IPS-18c (cell line): ENCODE measurements around the gene EPB42.

Source experiments
- H3K4me3 ChIP-seq: 2 replicates; pipeline ENCODE4 v1.7.0; 2013; ENCODE audit warnings: low read depth, mild to moderate bottlenecking, low read length, moderate library complexity; ENCODE audit not compliant: insufficient read depth
- H3K9me3 ChIP-seq: one replicate; pipeline ENCODE4 v1.6.1; 2013; ENCODE audit warnings: mild to moderate bottlenecking, low read length, moderate library complexity; ENCODE audit not compliant: control insufficient read depth, insufficient read depth

EPB42 gene

DNA sequence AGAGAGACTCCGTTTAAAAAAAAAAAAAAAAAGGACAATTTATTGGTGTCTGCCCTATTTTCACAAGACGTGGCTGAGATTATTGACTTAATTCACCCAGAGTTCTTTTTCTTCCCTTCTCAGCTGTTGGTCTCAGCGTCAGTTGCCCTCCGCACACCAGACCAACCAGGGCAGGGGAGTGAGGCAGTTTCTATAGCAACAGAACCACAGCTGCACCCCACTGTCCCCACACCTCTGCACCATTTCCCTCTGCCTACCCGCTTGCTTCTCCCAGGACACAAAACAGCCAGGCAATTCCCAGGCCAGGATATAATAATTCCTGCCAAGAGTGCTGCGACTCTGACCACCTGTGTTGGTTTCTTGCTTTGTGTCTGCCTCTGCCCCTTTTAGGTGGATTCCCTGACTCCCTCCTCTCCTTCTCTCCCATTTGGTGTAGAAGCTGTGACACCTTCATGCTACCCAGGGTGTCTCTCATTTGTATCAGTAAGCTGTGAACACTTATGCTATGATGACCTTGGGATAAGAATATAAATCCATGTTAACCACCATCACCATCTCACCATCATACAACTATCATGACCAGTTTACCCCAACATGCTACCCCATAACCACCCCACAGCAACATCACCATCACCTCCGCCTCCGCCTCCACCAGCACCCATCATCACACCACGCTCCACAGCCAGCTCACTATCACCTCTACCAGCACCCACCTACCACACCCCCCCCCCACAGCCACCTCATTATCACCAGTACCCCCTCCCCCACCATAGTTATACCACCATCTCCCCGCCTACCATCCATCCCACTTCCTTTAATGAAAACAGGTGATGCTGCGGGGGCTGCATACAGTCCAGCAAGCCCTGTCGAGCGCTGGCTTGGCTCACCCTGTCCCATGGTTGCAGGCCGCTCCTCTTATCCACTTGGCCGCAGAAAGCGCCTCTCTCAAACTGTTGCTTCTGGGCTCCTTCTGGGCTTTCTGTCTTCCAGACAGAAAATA, 589 bp downstream of the EPB42 start:
- Histone ChIP-seq H3K9me3 (no peaks in the 10 kb centered on the region), H3K4me3 (no peak overlapping the region)

- Histone ChIP-seq H3K9me3 (no peaks in the 10 kb centered on the region), H3K4me3 (no peak overlapping the region)
Observed at GRCh38 chr15:43218908-43219706, 1.7 kb downstream of the EPB42 start.

DNA sequence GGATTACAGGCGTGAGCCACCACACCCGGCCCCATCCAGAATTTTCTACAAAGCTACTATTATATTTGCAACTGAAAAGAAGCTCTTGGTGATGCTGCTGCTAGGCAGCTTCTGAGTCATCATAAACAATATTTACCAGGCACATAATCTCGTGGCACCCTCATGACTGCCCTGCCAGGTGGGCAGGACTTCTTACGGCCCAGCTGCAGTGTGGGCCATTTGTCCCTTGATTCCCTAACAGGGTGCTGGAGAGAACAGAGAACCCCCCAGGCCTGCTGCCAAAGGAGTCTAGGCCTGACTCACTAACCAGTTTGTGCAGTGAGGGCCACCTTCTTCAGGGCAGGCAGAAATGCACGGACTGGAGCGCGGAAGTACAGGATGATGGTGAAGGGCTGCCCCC, 4.9 kb downstream of the EPB42 start:
- Histone ChIP-seq H3K9me3 (peaks cover 2% of the 10 kb centered on the region), H3K4me3 (no peak overlapping the region)

GRCh38 chr15:43214592-43215295, 6.1 kb downstream of the EPB42 start:
- Histone ChIP-seq H3K4me3 (no peak overlapping the region), H3K9me3 (peaks cover 2% of the 10 kb centered on the region)

DNA sequence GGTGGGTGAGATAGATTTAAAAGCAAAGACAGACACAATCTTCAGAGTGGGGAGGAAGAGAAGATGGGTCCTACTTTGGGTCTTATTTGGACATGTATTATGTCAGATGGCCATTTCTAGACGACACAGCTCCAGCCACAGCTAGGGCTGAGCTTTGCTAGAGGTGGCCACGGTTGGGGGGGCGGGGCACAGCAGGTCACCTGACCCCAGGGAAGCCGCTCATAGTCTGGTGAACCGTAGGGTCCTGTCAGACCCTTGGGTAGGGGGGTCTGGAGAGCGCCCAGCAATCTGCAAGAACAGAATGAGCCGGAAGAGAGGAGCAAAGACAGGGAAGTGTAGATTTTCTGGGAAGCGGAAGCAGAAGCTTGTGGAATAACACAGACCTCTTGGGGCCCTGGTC, 6.6 kb downstream of the EPB42 start:
- H3K9me3 ChIP-seq: peaks cover 2% of the 10 kb centered on the region
- no peak overlapping the region for H3K4me3 ChIP-seq

DNA sequence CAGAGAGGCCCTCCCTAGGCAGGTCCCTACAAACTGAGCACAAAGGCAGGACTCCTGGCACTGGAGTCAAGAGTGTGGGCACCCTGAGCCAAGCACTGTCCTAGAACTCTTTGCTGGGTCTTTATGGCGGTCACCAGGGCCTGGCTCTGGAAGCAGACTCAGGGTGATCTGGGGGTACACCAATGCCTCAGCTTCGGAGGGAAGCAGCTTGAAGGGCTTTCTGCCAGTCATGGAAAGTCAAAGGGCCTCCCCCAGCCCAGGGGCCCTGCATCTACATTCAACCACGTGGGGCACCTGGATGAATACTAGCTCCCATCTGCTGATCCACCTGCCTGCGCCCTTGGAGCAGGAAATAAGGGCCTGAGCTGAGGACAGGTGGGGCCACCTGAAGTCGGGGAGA, 7.4 kb downstream of the EPB42 start:
- Histone ChIP-seq H3K4me3 (no peak overlapping the region), H3K9me3 (peaks cover 2% of the 10 kb centered on the region)

GRCh38 chr15:43212951-43213350, 7.9 kb downstream of the EPB42 start:
- Histone ChIP-seq H3K4me3 (no peak overlapping the region), H3K9me3 (peaks cover 2% of the 10 kb centered on the region)

DNA sequence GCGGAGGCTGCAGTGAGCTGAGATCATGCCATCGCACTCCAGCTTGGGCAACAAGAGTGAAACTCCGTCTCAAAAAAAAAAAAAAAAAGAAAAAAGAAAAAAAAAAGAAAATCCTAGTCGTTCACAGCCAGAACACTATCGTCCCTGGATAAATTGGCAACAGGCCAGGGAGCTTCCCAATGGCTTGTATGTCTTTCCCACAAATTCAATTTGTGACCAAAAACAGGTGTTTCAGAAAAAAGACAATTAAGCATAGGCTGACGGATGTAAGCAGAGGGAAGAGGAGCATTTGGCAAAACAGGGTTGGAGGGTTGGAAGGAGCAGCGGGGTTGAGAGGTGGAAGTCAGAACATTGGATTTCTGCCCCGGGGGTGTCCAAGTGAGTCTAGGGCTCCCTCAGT, 8.5 kb downstream of the EPB42 start:
- no peak overlapping the region for H3K4me3 ChIP-seq
- H3K9me3 ChIP-seq: peaks cover 2% of the 10 kb centered on the region

GRCh38 chr15:43211224-43211735, 9.5 kb downstream of the EPB42 start:
- no peak overlapping the region for H3K4me3 ChIP-seq
- H3K9me3 ChIP-seq: peaks cover 2% of the 10 kb centered on the region

DNA sequence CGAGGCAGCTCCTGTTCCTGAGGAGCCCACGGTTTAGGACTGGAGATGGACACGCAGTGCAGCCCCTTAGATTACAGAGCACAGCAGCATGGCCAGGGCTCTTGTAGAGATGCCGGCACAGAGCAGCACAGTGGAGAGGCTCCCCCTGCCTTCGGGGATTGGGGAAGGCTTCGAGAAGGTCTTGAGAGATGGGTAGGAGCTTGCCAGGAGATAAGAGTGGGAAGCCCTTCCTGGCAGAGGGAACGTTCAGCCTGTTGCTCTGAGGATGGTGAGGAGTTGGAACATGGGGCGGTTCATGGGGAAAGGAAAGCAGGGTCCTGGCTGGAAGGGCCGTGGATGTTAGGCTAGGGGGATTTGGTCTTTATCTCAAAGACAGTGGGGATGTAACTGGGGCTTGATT, 10.0 kb downstream of the EPB42 start:
- Histone ChIP-seq H3K4me3 (no peak overlapping the region), H3K9me3 (peaks cover 2% of the 10 kb centered on the region)

- Histone ChIP-seq H3K9me3 (peaks cover 2% of the 10 kb centered on the region), H3K4me3 (no peak overlapping the region)
Observed at GRCh38 chr15:43210172-43210745, 10.6 kb downstream of the EPB42 start.

GRCh38 chr15:43209059-43209824, 11.6 kb downstream of the EPB42 start:
- Histone ChIP-seq H3K4me3 (no peak overlapping the region), H3K9me3 (peaks cover 2% of the 10 kb centered on the region)

GRCh38 chr15:43208052-43209002, 12.5 kb downstream of the EPB42 start:
- Histone ChIP-seq H3K9me3 (peaks cover 2% of the 10 kb centered on the region), H3K4me3 (no peak overlapping the region)

DNA sequence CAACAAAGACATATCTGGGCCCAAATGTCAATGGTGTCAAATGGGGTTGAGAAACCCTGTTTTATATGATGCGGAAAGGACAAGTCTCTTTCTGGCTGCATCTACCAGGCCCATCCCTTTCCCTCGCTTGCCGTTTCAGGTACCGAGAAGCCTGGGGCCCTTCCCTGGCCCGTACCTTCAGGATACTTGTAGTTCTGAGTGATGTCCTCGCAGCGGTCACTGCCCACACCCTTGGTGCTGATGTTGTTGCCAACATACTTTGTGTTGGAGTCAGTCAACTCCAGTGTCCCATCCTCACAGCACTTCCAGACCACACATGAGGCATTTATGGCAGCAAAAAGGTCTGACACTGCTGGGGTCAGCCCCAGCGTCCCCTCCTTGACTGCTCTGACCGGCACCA, 13.8 kb downstream of the EPB42 start:
- no peak overlapping the region for H3K4me3 ChIP-seq
- no peaks in the 10 kb centered on the region for H3K9me3 ChIP-seq

GRCh38 chr15:43206054-43206453, 14.8 kb downstream of the EPB42 start:
- H3K4me3 ChIP-seq: no peak overlapping the region; the same call in 1 of the 2 replicates
- H3K9me3 ChIP-seq: no peaks in the 10 kb centered on the region
